BE2C (cell line): ENCODE results near the gene LRRC10. TPM values are rescaled to one million over a fixed set of nuclear protein-coding genes. Genes with fewer than 3 reads are reported as not detected.

Experiments used
- DNase-seq: peaks from one replicate; pipeline ENCODE4 v3.0.0-alpha.2; 2020
- H3K27me3 ChIP-seq: fragments of 250-450 bp; sonication (Bioruptor Pico); 2 replicates; pipeline ENCODE4 v1.5.1; 2020; ENCODE audit warnings: mild to moderate bottlenecking
- H3K36me3 ChIP-seq: fragments of 250-450 bp; sonication (Bioruptor Pico); 2 replicates; pipeline ENCODE4 v1.5.1; 2020; ENCODE audit warnings: mild to moderate bottlenecking
- H3K4me1 ChIP-seq: fragments of 250-450 bp; sonication (Bioruptor Pico); 2 replicates; pipeline ENCODE4 v1.5.1; 2020
- H3K4me3 ChIP-seq: 2 replicates; pipeline ENCODE4 v1.5.1; 2011; ENCODE audit warnings: low read depth, low read length
- H3K9me3 ChIP-seq: fragments of 250-450 bp; sonication (Bioruptor Pico); 2 replicates; pipeline ENCODE4 v1.5.1; 2020
- CTCF ChIP-seq: IDR thresholded peaks from 2 replicates; pipeline ENCODE4 v1.5.1; 2012; ENCODE audit warnings: mild to moderate bottlenecking, low read depth, low read length
- polyA plus RNA-seq: library from polyadenylated mRNA; unstranded; fragments of >200 nt; gene quantifications from one replicate; pipeline ENCODE4 v1.2.1, GENCODE V29; 2012; ENCODE audit warnings: low read depth, missing spikeins; ENCODE audit not compliant: insufficient read length, insufficient read depth

LRRC10 gene, protein sequence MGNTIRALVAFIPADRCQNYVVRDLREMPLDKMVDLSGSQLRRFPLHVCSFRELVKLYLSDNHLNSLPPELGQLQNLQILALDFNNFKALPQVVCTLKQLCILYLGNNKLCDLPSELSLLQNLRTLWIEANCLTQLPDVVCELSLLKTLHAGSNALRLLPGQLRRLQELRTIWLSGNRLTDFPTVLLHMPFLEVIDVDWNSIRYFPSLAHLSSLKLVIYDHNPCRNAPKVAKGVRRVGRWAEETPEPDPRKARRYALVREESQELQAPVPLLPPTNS
- not detected for polyA plus RNA-seq

- TF ChIP-seq CTCF, result no peak
- Histone ChIP-seq H3K4me1 (no peaks in the 10 kb centered on the region), H3K27me3 (no peaks in the 10 kb centered on the region), H3K9me3 (no peaks in the 10 kb centered on the region), H3K4me3 (no peak within 1 kb of the TSS), H3K36me3 (no peaks in the 10 kb centered on the region)
- DNase-seq, result no peak
Measured at GRCh38 chr12:69610729-69611128, at the start of gene LRRC10. Gene LRRC10 (minus strand): TSS chr12:69610907. CDS start chr12:69610838, 69 bp downstream.

GRCh38 chr12:69660164-69660863 is 49.6 kb upstream of the LRRC10 start:
- Histone ChIP-seq H3K27me3 (peaks cover 10% of the 10 kb centered on the region; the same call in 1 of the 2 replicates), H3K36me3 (no peaks in the 10 kb centered on the region), H3K4me3 (no peak overlapping the region), H3K9me3 (no peaks in the 10 kb centered on the region), H3K4me1 (no peaks in the 10 kb centered on the region)
- TF ChIP-seq CTCF, result no peak
- no peak for DNase-seq

DNA sequence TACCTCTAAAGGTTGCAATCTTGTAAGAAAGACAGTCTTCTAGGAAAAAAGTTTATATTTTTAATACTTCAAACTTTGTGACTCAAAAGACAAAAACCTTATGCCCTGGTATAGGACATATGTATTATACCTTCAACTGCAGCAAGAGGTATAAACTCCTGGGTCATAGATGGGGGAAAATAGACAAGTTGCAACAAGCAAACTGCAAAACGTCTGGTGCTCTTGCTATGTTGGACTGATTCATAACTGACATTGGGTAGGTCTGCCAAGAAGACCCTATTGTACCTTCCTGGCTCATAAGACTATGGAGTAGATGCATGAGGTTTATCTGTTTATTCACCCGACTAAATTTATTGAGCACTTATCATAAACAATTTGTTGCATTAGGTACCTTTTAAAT is 47.5 kb upstream of the LRRC10 start:
- Histone ChIP-seq H3K4me3 (no peak overlapping the region), H3K4me1 (no peaks in the 10 kb centered on the region), H3K36me3 (no peaks in the 10 kb centered on the region), H3K27me3 (peaks cover 10% of the 10 kb centered on the region; the same call in 1 of the 2 replicates), H3K9me3 (no peaks in the 10 kb centered on the region)
- TF ChIP-seq CTCF, result no peak
- no peak for DNase-seq

GRCh38 chr12:69657376-69658137 is 46.9 kb upstream of the LRRC10 start:
- Histone ChIP-seq H3K9me3 (no peaks in the 10 kb centered on the region), H3K27me3 (peaks cover 10% of the 10 kb centered on the region; the same call in 1 of the 2 replicates), H3K4me3 (no peak overlapping the region), H3K36me3 (no peaks in the 10 kb centered on the region), H3K4me1 (no peaks in the 10 kb centered on the region)
- DNase-seq, result no peak
- no peak for TF ChIP-seq CTCF

DNA sequence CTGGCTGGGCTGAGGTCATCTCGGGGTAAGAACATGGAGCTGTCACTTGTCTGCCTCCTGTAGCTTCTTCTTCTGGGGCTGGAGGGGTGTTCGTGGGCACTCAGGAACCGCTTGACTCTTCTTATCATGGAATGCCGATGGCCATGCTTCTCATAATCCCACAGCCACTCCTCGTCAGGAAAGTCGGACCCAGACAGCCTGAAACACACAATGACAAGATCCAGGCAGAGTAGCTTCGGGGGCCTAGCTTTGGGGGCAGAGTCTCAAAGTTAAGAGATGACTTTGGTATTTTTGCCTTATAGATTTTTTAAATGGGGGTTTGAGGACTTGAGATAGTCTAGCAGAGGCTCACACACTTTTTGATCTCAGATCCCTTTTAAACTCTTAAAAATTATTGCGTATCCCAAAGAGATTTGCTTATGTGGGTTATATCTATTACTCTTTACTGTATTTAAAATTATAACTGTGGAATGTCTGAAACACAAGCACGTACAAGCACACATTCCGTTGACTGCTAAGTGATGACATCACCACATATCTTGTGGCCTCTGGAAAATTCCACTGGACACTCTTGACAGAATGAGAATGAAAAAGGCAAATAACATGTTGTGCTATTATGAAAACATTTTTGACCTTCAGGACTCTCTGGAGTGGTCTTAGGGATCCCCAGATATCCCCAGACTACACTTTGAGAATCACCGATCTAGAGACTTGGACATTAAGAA is 45.1 kb upstream of the LRRC10 start:
- DNase-seq, result no peak
- no peaks in the 10 kb centered on the region for H3K36me3 ChIP-seq
- no peaks in the 10 kb centered on the region for H3K9me3 ChIP-seq
- peaks cover 2% of the 10 kb centered on the region; the same call in 1 of the 2 replicates for H3K27me3 ChIP-seq
- no peak for TF ChIP-seq CTCF
- H3K4me3 ChIP-seq, result no peak overlapping the region
- no peaks in the 10 kb centered on the region for H3K4me1 ChIP-seq
